Measurements from ENCODE around the gene SH3YL1.

Gene SH3YL1

GRCh38 chr2:273333-273732 lies 9.5 kb upstream of the SH3YL1 start:
- TF ChIP-seq CTCF (IDR thresholded peaks at IDR 0.05; ENCODE audit: extremely low read depth, missing control alignments), result no peak
- DNase-seq (ENCODE audit: low spot score), result no peak

GRCh38 chr2:271917-272316 lies 8.1 kb upstream of the SH3YL1 start:
- no peak for DNase-seq (ENCODE audit: low spot score)
- TF ChIP-seq CTCF (IDR thresholded peaks at IDR 0.05; ENCODE audit: extremely low read depth, missing control alignments), result no peak

- DNase-seq (ENCODE audit: low spot score), result no peak
- no peak for TF ChIP-seq CTCF (IDR thresholded peaks at IDR 0.05; ENCODE audit: extremely low read depth, missing control alignments)
These were observed 7.0 kb upstream of the SH3YL1 start for GRCh38 chr2:270861-271260.

- TF ChIP-seq CTCF (IDR thresholded peaks at IDR 0.05; ENCODE audit: extremely low read depth, missing control alignments), result no peak
- DNase-seq (ENCODE audit: low spot score), result no peak
These were observed 5.7 kb upstream of the SH3YL1 start for GRCh38 chr2:269356-270030.

- DNase-seq (ENCODE audit: low spot score), result no peak
These were observed 4.5 kb upstream of the SH3YL1 start for GRCh38 chr2:268323-268722.

GRCh38 chr2:264493-265468 lies 949 bp upstream of the SH3YL1 start, which contains the start of gene ACP1:
Gene ACP1, plus strand, starts transcription at chr2:264947. Its CDS starts 18 bp downstream, at chr2:264965.
- no peak for TF ChIP-seq CTCF (IDR thresholded peaks at IDR 0.05; ENCODE audit: extremely low read depth, missing control alignments)
- DNase-seq (ENCODE audit: low spot score), result peak; percentile 99

More at GRCh38 chr2:268323-268722, 4.5 kb upstream of the SH3YL1 start:
- no peak for TF ChIP-seq CTCF (IDR thresholded peaks at IDR 0.05; ENCODE audit: extremely low read depth, missing control alignments)
